ENCODE measurements around the gene ORAI3. TPM values are rescaled to one million over a fixed set of nuclear protein-coding genes. Genes with fewer than 3 reads are reported as not detected.

ORAI3 gene
- total RNA-seq, 1 experiment from 2014 or later = 46.4 TPM

- no peak for DNase-seq (ENCODE audit: low spot score)
These were observed 20.5 kb downstream of the ORAI3 start for GRCh38 chr16:30969246-30969842.

GRCh38 chr16:30971298-30971697 is 22.4 kb downstream of the ORAI3 start:
- DNase-seq (ENCODE audit: low spot score) = no peak

- DNase-seq (ENCODE audit: low spot score) = no peak
These were observed 24.0 kb downstream of the ORAI3 start for GRCh38 chr16:30972872-30973271.

GRCh38 chr16:30974348-30974747 is 25.5 kb downstream of the ORAI3 start:
- no peak for DNase-seq (ENCODE audit: low spot score)

- no peak for DNase-seq (ENCODE audit: low spot score)
These were observed 27.6 kb downstream of the ORAI3 start for GRCh38 chr16:30976486-30976885.

GRCh38 chr16:30977502-30977901 is 28.6 kb downstream of the ORAI3 start:
- no peak for DNase-seq (ENCODE audit: low spot score)

GRCh38 chr16:30979170-30980022 is 30.5 kb downstream of the ORAI3 start:
- no peak for DNase-seq (ENCODE audit: low spot score)

- DNase-seq (ENCODE audit: low spot score) = no peak
These were observed 31.1 kb downstream of the ORAI3 start for GRCh38 chr16:30980023-30980371.

- DNase-seq (ENCODE audit: low spot score) = no peak
These were observed 31.6 kb downstream of the ORAI3 start for GRCh38 chr16:30980434-30980833.

- no peak for DNase-seq (ENCODE audit: low spot score)
These were observed 32.1 kb downstream of the ORAI3 start for GRCh38 chr16:30980959-30981358.

- DNase-seq (ENCODE audit: low spot score) = no peak
These were observed 33.9 kb downstream of the ORAI3 start for GRCh38 chr16:30982548-30983288.

GRCh38 chr16:30983289-30983889 is 34.5 kb downstream of the ORAI3 start:
- DNase-seq (ENCODE audit: low spot score) = no peak

- DNase-seq (ENCODE audit: low spot score) = no peak
These were observed 35.2 kb downstream of the ORAI3 start for GRCh38 chr16:30983898-30984610.

GRCh38 chr16:30984669-30985400 is 36.0 kb downstream of the ORAI3 start, which contains the start of gene HSD3B7:
Gene HSD3B7, plus strand, starts transcription at chr16:30985207. Its CDS starts 452 bp downstream, at chr16:30985659.
- DNase-seq (ENCODE audit: low spot score) = peak; percentile 68

- DNase-seq (ENCODE audit: low spot score) = peak; percentile 49
These were observed 36.7 kb downstream of the ORAI3 start for GRCh38 chr16:30985401-30986128.

- DNase-seq (ENCODE audit: low spot score) = no peak
These were observed 37.5 kb downstream of the ORAI3 start for GRCh38 chr16:30986129-30986991.

GRCh38 chr16:30987581-30988190 is 38.8 kb downstream of the ORAI3 start:
- DNase-seq (ENCODE audit: low spot score) = no peak

- no peak for DNase-seq (ENCODE audit: low spot score)
These were observed 40.7 kb downstream of the ORAI3 start for GRCh38 chr16:30989469-30990047.
